GM12872 (cell line): Measurements from ENCODE around the gene DCLK1.

Experiments used
- TF ChIP-seq, protein P1 (sequence below): IDR thresholded peaks from 3 replicates; pipeline ENCODE4 v1.5.1; 2011; ENCODE audit warnings: low read depth, mild to moderate bottlenecking, low read length, moderate library complexity; ENCODE audit not compliant: insufficient read depth

DCLK1 gene

DNA sequence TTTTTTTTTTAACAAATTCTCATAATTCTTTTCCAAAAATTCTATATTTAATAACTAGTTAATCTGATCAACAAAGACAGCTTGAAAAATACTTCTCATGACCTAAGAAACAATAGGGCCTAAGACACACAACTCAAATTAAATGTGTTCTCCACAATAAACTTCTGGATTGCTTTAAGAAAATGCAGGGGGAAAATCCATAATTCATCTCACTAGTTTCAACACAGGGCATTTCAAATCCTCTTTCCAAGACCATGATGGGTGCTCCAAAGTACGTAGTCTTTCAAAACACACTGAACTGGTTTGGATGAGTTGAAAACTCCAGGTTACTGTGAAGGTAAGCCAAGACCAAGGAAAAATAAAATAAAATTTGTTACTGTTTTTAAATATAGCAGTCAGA, 62.6 kb downstream of the DCLK1 start:
- TF ChIP-seq, protein P1, sequence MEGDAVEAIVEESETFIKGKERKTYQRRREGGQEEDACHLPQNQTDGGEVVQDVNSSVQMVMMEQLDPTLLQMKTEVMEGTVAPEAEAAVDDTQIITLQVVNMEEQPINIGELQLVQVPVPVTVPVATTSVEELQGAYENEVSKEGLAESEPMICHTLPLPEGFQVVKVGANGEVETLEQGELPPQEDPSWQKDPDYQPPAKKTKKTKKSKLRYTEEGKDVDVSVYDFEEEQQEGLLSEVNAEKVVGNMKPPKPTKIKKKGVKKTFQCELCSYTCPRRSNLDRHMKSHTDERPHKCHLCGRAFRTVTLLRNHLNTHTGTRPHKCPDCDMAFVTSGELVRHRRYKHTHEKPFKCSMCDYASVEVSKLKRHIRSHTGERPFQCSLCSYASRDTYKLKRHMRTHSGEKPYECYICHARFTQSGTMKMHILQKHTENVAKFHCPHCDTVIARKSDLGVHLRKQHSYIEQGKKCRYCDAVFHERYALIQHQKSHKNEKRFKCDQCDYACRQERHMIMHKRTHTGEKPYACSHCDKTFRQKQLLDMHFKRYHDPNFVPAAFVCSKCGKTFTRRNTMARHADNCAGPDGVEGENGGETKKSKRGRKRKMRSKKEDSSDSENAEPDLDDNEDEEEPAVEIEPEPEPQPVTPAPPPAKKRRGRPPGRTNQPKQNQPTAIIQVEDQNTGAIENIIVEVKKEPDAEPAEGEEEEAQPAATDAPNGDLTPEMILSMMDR = no peak

DNA sequence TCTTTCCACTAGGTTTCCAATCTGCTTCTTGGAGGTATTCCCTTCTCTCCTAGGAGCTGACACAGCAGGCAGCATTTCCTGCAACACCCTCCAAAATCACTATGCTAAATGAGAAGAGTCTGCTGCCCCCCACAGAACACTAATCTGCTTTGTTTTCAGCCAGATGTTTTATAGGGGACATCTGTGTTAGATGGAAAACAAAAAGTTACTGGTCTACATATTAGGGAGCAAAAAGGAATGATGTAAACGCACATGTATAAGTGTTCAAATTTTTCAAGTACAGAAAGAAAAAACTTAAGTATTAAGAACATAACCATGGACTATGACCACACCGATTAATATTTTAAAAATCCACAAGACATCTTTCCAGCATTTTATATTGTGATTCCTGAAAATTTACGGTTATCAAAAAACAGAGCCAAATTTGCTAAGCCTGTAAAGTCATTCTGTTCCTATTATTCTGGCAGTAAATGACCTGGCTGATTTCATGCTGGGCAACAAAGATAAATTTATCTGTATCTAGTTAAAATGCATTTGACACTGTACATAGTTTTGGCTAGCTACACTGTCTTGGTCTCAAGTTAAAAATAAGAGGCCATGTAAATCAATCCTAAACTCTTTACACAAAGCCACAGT, 63.3 kb downstream of the DCLK1 start:
- TF ChIP-seq, protein P1 = no peak

DNA sequence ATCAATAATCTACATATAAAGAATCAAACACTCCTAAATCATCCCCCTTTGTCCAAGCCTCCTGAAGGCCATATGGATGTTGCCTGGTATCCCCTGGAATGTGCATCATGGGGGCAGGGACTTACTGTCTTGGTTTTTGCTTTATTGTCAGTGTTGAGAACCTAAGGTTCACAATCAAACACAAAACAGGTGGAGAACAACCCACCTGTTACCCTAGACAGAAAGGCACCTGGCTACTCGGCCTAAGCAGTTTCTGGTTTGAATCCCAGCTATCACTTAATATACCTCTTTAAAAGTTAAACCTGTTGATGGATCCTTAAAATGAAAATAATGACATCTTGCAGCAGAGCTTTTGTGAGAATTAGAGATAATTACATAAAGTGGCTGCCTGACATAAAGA, 68.9 kb downstream of the DCLK1 start:
- TF ChIP-seq, protein P1 = no peak

DNA sequence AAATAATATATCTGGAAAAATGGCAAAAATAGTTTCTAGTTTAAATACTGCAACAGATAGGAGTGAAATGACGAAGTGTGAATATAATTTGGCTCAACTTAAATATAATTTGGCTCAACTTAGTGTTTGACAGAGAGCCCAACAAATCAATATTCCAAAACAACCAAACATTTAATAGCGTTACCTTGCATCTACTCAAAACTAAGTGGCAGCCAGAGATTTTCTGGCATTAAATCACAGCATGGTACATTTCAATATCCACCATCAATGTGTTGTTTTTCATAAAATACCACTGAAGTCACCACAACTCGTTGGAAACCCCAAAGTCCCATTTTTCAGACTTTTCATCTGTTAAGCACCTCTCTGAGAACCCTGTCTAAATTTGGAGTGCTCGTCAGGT, 69.6 kb downstream of the DCLK1 start:
- TF ChIP-seq, protein P1 = no peak

DNA sequence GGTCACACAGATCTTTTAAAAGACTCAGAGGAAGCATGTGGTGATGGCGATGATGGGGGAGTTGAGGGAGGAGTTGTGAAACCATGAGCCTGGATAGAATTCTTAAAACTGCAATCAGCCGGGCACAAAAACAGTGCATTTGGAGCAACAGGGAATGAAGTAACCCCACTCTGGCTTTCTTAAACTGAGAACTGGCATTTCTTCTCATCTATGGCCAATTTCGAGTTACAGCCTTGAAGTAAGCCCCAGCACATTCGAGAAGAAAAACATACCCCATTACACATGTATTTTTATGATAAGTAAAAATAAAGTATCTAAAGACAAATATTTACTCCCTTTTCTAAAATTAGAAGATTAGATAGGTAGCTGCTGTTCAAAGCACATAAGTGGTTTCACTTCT, 70.1 kb downstream of the DCLK1 start:
- TF ChIP-seq, protein P1 = no peak

DNA sequence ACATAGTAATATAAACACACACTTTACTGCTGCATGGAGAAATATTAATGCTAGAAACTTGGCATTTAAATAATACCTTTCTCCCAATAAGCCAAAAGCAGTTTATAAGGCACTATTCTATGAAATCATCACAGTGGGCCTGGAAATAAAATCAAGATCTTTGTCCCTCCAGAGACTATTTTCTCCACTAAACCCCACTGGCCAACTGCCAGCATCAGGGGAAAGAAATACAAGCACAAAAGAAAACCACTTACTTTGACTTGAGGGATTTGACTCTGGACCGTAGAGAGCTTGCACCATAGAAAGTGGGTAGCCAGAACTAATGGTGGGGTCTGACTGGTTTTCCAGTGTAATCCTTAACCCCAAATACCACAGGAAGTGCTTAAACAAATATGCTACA, 71.9 kb downstream of the DCLK1 start:
- TF ChIP-seq, protein P1 = no peak

DNA sequence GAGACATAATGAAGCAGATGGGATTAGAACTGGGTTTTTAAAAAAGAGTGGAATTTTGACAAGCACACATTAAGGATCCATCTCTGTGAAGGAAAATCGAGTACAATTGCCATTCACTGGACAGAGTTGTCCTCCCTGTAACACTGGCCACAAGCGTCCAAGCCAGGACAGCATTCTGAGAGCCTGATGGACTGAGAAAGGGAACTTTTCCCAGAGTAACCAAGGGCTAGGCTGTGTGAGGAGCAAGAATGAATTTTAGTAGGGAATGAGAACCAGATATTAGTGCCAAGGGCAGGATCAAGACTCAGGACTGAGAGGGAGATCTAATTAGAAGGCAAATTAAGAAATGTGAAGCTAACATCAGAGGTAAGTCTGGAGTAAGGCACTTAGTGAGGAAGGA, 73.1 kb downstream of the DCLK1 start:
- TF ChIP-seq, protein P1 = no peak
